H9 (cell line): ENCODE data around the gene EFNB1. TPM values are rescaled to one million over a fixed set of nuclear protein-coding genes. Genes with fewer than 3 reads are reported as not detected.

ENCODE experiments used
- DNase-seq: peaks from one replicate; pipeline ENCODE4 v3.0.0-alpha.2; 2017
- H2AFZ ChIP-seq: one replicate; pipeline ENCODE4 v1.6.1; 2013; ENCODE audit warnings: mild to moderate bottlenecking, low read length, control low read depth, moderate library complexity
- H2AK5ac ChIP-seq: 2 replicates; pipeline ENCODE4 v1.6.1; 2013; ENCODE audit warnings: low read length, control low read depth, mixed read lengths; ENCODE audit not compliant: insufficient read length
- H2BK120ac ChIP-seq: one replicate; pipeline ENCODE4 v1.6.1; 2013; ENCODE audit warnings: low read depth, mild to moderate bottlenecking, low read length, control low read depth, inconsistent platforms; ENCODE audit not compliant: poor library complexity, severe bottlenecking
- H2BK12ac ChIP-seq: 2 replicates; pipeline ENCODE4 v1.6.1; 2013; ENCODE audit warnings: low read length, control low read depth, mixed read lengths, low read depth; ENCODE audit not compliant: insufficient read length
- H2BK15ac ChIP-seq: 2 replicates; pipeline ENCODE4 v1.6.1; 2013; ENCODE audit warnings: low read depth, low read length, control low read depth
- H2BK20ac ChIP-seq: one replicate; pipeline ENCODE4 v1.6.1; 2013; ENCODE audit warnings: low read depth, mild to moderate bottlenecking, low read length, control low read depth, inconsistent platforms; ENCODE audit not compliant: poor library complexity, severe bottlenecking
- H2BK5ac ChIP-seq: 2 replicates; pipeline ENCODE4 v1.6.1; 2013; ENCODE audit warnings: low read length, control low read depth, mixed read lengths; ENCODE audit not compliant: insufficient read length
- H3K14ac ChIP-seq: 2 replicates; pipeline ENCODE4 v1.6.1; 2013; ENCODE audit warnings: low read length, control low read depth; ENCODE audit not compliant: insufficient read depth
- H3K18ac ChIP-seq: 2 replicates; pipeline ENCODE4 v1.6.1; 2013; ENCODE audit warnings: low read depth, mild to moderate bottlenecking, mixed read lengths, low read length, control low read depth; ENCODE audit not compliant: insufficient read length
- H3K23ac ChIP-seq: 2 replicates; pipeline ENCODE4 v1.6.1; 2013; ENCODE audit warnings: low read length, control low read depth, mixed read lengths, low read depth; ENCODE audit not compliant: insufficient read length
- H3K23me2 ChIP-seq: 2 replicates; pipeline ENCODE4 v1.6.1; 2013; ENCODE audit warnings: low read depth, mild to moderate bottlenecking, mixed read lengths, low read length, control low read depth; ENCODE audit not compliant: insufficient read length, poor library complexity, severe bottlenecking
- H3K27ac ChIP-seq: 2 replicates; pipeline ENCODE4 v1.5.1; 2013; ENCODE audit warnings: low read length, control low read depth, mixed read lengths, low read depth; ENCODE audit not compliant: insufficient read length
- H3K27me3 ChIP-seq: 2 replicates; pipeline ENCODE4 v1.6.1; 2013; ENCODE audit warnings: low read length, control low read depth, inconsistent platforms; ENCODE audit not compliant: insufficient read depth
- H3K4ac ChIP-seq: 2 replicates; pipeline ENCODE4 v1.6.1; 2013; ENCODE audit warnings: low read depth, mild to moderate bottlenecking, control low read depth, inconsistent platforms, low read length, moderate library complexity
- H3K4me1 ChIP-seq: 2 replicates; pipeline ENCODE4 v1.6.1; 2013; ENCODE audit warnings: low read length, control low read depth, inconsistent platforms; ENCODE audit not compliant: insufficient read depth
- H3K4me2 ChIP-seq: 2 replicates; pipeline ENCODE4 v1.6.1; 2013; ENCODE audit warnings: low read length, control low read depth, mixed read lengths; ENCODE audit not compliant: insufficient read length, insufficient read depth
- H3K56ac ChIP-seq: 2 replicates; pipeline ENCODE4 v1.6.1; 2013; ENCODE audit warnings: low read depth, mild to moderate bottlenecking, mixed read lengths, low read length, control low read depth; ENCODE audit not compliant: insufficient read length
- H3K79me1 ChIP-seq: 2 replicates; pipeline ENCODE4 v1.6.1; 2013; ENCODE audit warnings: low read depth, mild to moderate bottlenecking, moderate library complexity, low read length, control low read depth, inconsistent platforms; ENCODE audit not compliant: insufficient read depth, poor library complexity, severe bottlenecking
- H3K79me2 ChIP-seq: 2 replicates; pipeline ENCODE4 v1.6.1; 2013; ENCODE audit warnings: low read length, control low read depth, inconsistent platforms; ENCODE audit not compliant: insufficient read depth
- H3K9ac ChIP-seq: 2 replicates; pipeline ENCODE4 v1.6.1; 2013; ENCODE audit warnings: low read length, control low read depth, mixed read lengths; ENCODE audit not compliant: insufficient read length; ENCODE audit errors: extremely low read depth
- H3K9me3 ChIP-seq: one replicate; pipeline ENCODE4 v1.6.1; 2013; ENCODE audit warnings: low read depth, low read length, inconsistent platforms; ENCODE audit not compliant: control insufficient read depth
- H3T11ph ChIP-seq: one replicate; pipeline ENCODE4 v1.6.1; 2013; ENCODE audit warnings: mild to moderate bottlenecking, low read length, control low read depth, inconsistent platforms
- H4K20me1 ChIP-seq: one replicate; pipeline ENCODE4 v1.6.1; 2013; ENCODE audit not compliant: control insufficient read depth, insufficient read length, insufficient read depth
- H4K5ac ChIP-seq: 2 replicates; pipeline ENCODE4 v1.6.1; 2013; ENCODE audit warnings: low read depth, mild to moderate bottlenecking, mixed read lengths, low read length, control low read depth; ENCODE audit not compliant: insufficient read length
- H4K8ac ChIP-seq: replicated peaks from 2 replicates; pipeline ENCODE4 v1.6.1; 2013; ENCODE audit warnings: low read length, control low read depth, mixed read lengths, low read depth; ENCODE audit not compliant: insufficient read length
- H4K91ac ChIP-seq: 2 replicates; pipeline ENCODE4 v1.6.1; 2013; ENCODE audit warnings: low read depth, mild to moderate bottlenecking, moderate library complexity, mixed read lengths, low read length, control low read depth; ENCODE audit not compliant: insufficient read length
- H3K27ac Mint-ChIP-seq, 3 experiments: 2 replicates in 2 of 3; 3 replicates in 1 of 3; pipeline ENCODE4 v1.8.0; 2020 to 2021; ENCODE audit warnings: mixed read lengths in 3 of 3, mild to moderate bottlenecking in 1 of 3, moderate library complexity in 1 of 3
- H3K27me3 Mint-ChIP-seq: 2 replicates; pipeline ENCODE4 v1.8.0; 2021; ENCODE audit warnings: low read depth, mild to moderate bottlenecking, moderate library complexity, mixed read lengths
- H3K36me3 Mint-ChIP-seq, 3 experiments: 2 replicates in 2 of 3; 3 replicates in 1 of 3; pipeline ENCODE4 v1.8.0; 2020 to 2021; ENCODE audit warnings: low read depth in 3 of 3, mixed read lengths in 3 of 3; ENCODE audit not compliant: insufficient read depth in 1 of 3
- H3K4me1 Mint-ChIP-seq, 2 experiments: 2 replicates each; pipeline ENCODE4 v1.8.0; 2020; ENCODE audit warnings: mixed read lengths in 2 of 2
- H3K4me3 Mint-ChIP-seq, 2 experiments: 2 replicates in 1 of 2; 3 replicates in 1 of 2; pipeline ENCODE4 v1.8.0; 2020 to 2021; ENCODE audit warnings: mild to moderate bottlenecking in 2 of 2, mixed read lengths in 2 of 2, moderate library complexity in 1 of 2
- H3K9me3 Mint-ChIP-seq, 2 experiments: 2 replicates in 1 of 2; 3 replicates in 1 of 2; pipeline ENCODE4 v1.8.0; 2020; ENCODE audit warnings: mild to moderate bottlenecking in 2 of 2, mixed read lengths in 2 of 2, moderate library complexity in 1 of 2
- WGBS: extraction: QIAGEN DNeasy Blood & Tissue Kit; methylation state at CpG from one replicate; pipeline ENCODE4 v1.1.7; 2013; ENCODE audit warnings: missing lambda C conversion rate, low lambda C conversion rate, mixed read lengths; ENCODE audit not compliant: insufficient read length; ENCODE audit errors: extremely low coverage; 5-methylcytosine and 5-hydroxymethylcytosine counted together
- total RNA-seq: library from RNA; stranded (reverse); gene quantifications from 2 replicates; pipeline ENCODE4 v1.2.1, GENCODE V29; 2021
- TF ChIP-seq, protein P1 (sequence below): fragments of 200-600 bp; sonication (generic); conservative IDR thresholded peaks from 3 replicates; pipeline ENCODE4 v1.8.0; 2021; ENCODE audit warnings: antibody characterized with exemption, mild to moderate bottlenecking

EFNB1 gene
- total RNA-seq, 1 experiment from 2014 or later, result 3.1 TPM

DNA sequence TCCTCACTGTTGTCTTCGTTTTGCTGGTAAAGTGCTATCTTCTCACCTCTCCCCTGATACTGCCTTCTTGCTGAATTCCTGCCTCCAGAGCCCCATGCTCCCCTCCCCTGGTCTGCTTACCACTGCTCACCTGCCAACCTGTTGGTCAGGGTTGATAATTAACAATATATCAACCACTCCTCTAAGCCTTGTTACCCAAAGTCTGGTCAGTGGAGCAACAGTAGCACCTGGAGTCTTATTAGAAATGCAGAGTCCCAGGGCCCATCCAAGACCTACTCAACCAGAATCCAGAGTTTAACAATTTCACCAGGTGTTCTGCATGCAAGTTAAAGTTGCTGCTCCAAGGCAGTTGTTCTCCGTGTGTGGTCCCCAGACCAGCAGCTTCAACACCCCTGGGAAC, 55.0 kb downstream of the EFNB1 start:
- no peaks in the 10 kb centered on the region for H3K9me3 ChIP-seq
- no peak overlapping the region for H3K18ac ChIP-seq
- peaks cover 4% of the 10 kb centered on the region; the same call in 1 of the 2 replicates for H3K4me1 ChIP-seq
- no peaks in the 10 kb centered on the region for H4K20me1 ChIP-seq
- H3K27ac ChIP-seq, result no peak overlapping the region
- H4K91ac ChIP-seq, result no peak overlapping the region
- Mint-ChIP-seq H3K4me1 (peaks cover 26 to 32% of the 10 kb centered on the region in 2 experiments), H3K4me3 (no peak overlapping the region), H3K36me3 (peaks cover 0 to 2% (median 2%) of the 10 kb centered on the region in 3 experiments; a peak in 2 of 7 replicates), H3K27ac (no peak overlapping the region), H3K9me3 (peaks cover 45 to 47% of the 10 kb centered on the region in 2 experiments), H3K27me3 (peaks cover 22% of the 10 kb centered on the region)
- H2BK12ac ChIP-seq, result no peak overlapping the region
- no peaks in the 10 kb centered on the region for H3K79me1 ChIP-seq
- no peak overlapping the region for H3K56ac ChIP-seq
- no peak overlapping the region for H3T11ph ChIP-seq
- no peak for DNase-seq
- no peak overlapping the region for H3K23ac ChIP-seq
- no peak overlapping the region for H3K4ac ChIP-seq
- no peak overlapping the region for H2BK120ac ChIP-seq
- H3K79me2 ChIP-seq, result no peaks in the 10 kb centered on the region
- H2BK5ac ChIP-seq, result no peak overlapping the region
- H2BK15ac ChIP-seq, result no peak overlapping the region
- no peak overlapping the region for H4K5ac ChIP-seq
- peaks cover 4% of the 10 kb centered on the region; the same call in 1 of the 2 replicates for H3K27me3 ChIP-seq
- no peak overlapping the region for H2AK5ac ChIP-seq
- H3K23me2 ChIP-seq, result no peaks in the 10 kb centered on the region
- no peak overlapping the region for H2AFZ ChIP-seq
- no peak overlapping the region for H3K9ac ChIP-seq
- H4K8ac ChIP-seq, result no peak overlapping the region
- no peak overlapping the region for H3K4me2 ChIP-seq
- TF ChIP-seq, protein P1, sequence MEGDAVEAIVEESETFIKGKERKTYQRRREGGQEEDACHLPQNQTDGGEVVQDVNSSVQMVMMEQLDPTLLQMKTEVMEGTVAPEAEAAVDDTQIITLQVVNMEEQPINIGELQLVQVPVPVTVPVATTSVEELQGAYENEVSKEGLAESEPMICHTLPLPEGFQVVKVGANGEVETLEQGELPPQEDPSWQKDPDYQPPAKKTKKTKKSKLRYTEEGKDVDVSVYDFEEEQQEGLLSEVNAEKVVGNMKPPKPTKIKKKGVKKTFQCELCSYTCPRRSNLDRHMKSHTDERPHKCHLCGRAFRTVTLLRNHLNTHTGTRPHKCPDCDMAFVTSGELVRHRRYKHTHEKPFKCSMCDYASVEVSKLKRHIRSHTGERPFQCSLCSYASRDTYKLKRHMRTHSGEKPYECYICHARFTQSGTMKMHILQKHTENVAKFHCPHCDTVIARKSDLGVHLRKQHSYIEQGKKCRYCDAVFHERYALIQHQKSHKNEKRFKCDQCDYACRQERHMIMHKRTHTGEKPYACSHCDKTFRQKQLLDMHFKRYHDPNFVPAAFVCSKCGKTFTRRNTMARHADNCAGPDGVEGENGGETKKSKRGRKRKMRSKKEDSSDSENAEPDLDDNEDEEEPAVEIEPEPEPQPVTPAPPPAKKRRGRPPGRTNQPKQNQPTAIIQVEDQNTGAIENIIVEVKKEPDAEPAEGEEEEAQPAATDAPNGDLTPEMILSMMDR, result no peak
- no peak overlapping the region for H2BK20ac ChIP-seq
- no CpG with 5 or more reads among the region's 2 CpGs for WGBS
- no peak overlapping the region for H3K14ac ChIP-seq
